AG09319 (cell line): ENCODE results near the gene ARHGAP20.

Source experiments
- DNase-seq: peaks from one replicate; pipeline ENCODE4 v3.0.0-alpha.2; 2010; ENCODE audit warnings: low read depth; ENCODE audit errors: extremely low read depth
- CTCF ChIP-seq: IDR thresholded peaks from 2 replicates; pipeline ENCODE4 v1.5.1; 2011; ENCODE audit warnings: low read depth, mild to moderate bottlenecking, inconsistent platforms, low read length, moderate library complexity

Gene ARHGAP20

GRCh38 chr11:110716361-110716760 lies 4.1 kb upstream of the ARHGAP20 start:
- TF ChIP-seq CTCF: no peak
- DNase-seq: no peak

DNA sequence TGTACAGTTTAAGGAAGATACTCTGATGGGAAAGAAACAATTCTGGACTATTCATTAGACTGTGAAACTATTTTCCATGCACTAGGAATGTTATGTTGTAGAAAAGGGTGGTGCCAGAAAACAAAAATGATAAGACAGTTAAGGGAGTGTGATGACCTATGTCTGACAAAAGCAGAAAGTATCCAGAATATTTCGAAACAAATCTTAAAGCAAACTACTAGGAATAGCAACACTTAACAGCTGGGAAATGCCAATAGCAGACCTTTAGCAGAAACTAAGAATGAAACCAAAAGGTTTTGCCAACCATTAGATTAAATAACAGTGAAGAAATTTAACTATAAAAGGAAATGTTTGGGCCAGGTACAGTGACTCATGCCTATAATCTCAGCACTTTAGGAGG lies 3.3 kb upstream of the ARHGAP20 start:
- no peak for DNase-seq
- no peak for TF ChIP-seq CTCF

DNA sequence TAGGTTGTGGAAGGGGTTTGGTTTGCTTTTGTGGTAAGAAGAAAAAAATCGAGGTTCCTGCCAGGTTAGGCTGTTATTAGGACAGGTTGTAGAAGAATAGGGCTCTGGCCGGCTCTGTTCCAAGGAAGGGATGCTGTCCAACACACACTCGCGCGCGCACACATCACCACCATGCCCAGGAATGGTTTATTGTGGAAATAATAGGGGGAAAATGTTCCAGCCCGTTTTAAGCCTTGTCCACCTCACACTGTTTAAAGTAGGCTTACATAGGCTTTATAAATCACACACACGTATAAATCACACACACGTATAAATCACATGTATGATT lies 1.2 kb upstream of the ARHGAP20 start:
- DNase-seq: no peak
- no peak for TF ChIP-seq CTCF

- TF ChIP-seq CTCF: peak; percentile 34
- no peak for DNase-seq
These were observed 617 bp upstream of the ARHGAP20 start for GRCh38 chr11:110712659-110713448.

GRCh38 chr11:110711448-110711775 lies 825 bp downstream of the ARHGAP20 start:
- DNase-seq: no peak
- TF ChIP-seq CTCF: no peak

DNA sequence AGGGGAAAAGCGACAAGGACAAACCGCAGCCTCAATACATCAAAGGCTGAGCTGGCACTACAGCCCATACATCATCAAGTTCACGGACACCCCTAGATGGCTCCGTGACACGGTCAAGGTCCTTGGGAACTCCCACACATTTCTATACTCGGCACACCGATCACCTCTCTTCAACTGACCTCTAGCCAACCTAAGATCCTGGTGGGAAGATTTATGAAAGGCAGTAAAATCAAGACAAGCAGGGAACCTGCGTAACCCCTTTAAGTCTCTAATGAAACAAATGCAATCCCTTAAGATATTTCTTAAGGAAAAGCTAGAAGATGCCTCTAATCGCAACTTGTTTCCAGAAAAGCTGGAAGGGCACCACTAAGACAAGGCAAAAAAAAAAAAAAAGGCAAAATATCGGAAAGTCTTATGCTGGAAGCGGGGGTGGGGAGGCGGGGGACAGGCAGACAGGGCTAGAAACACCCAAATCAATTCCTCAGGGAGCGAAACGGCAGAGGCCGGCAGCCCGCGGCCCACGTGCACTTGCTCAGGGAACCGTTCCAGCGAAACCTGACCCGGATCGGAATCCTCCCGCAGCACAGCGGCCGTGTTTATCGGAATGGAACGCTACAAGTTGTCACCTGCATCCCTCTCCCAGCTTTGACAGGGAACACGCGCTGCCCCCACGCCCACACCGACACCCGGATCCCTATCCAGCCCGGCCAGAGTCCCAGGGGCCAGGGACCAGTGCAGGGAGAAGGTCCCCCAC lies 1.4 kb downstream of the ARHGAP20 start:
- no peak for TF ChIP-seq CTCF
- DNase-seq: no peak

GRCh38 chr11:110704210-110704864 lies 7.9 kb downstream of the ARHGAP20 start:
- TF ChIP-seq CTCF: no peak
- DNase-seq: no peak
